ENCODE results near the gene TP63.

Gene TP63

GRCh38 chr3:189909573-189909972 lies 278.4 kb downstream of the TP63 start:
- no peak for DNase-seq (ENCODE audit: low read depth in 1 of 2, low spot score in 1 of 2)

DNA sequence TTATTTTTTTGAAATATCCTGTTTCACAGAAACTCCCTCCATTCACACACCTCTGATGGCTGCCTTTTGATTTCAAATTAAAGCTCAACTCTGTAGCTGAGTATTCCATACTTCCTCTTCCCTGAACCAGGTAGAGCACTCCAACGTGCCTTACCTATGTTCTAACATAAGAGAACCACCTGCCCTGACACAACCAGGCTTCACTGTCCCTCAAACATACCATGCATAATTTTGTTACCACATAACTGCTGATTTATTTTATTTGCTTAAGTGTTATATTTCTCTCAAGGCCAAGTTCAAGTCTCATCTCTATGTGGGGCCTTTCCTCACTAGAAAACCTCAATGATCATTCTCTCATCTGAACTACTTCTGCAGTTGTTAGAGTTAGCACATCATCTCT lies 279.8 kb downstream of the TP63 start:
- no peak for DNase-seq (ENCODE audit: low read depth in 1 of 2, low spot score in 1 of 2)

- no peak for DNase-seq (ENCODE audit: low read depth in 1 of 2, low spot score in 1 of 2)
Measured at GRCh38 chr3:189914799-189915198, 283.6 kb downstream of the TP63 start.

GRCh38 chr3:189921770-189922169 lies 290.6 kb downstream of the TP63 start:
- DNase-seq (ENCODE audit: low read depth in 1 of 2, low spot score in 1 of 2), result no peak

- DNase-seq (ENCODE audit: low read depth in 1 of 2, low spot score in 1 of 2), result no peak
Measured at GRCh38 chr3:189927975-189928895, 297.0 kb downstream of the TP63 start.

DNA sequence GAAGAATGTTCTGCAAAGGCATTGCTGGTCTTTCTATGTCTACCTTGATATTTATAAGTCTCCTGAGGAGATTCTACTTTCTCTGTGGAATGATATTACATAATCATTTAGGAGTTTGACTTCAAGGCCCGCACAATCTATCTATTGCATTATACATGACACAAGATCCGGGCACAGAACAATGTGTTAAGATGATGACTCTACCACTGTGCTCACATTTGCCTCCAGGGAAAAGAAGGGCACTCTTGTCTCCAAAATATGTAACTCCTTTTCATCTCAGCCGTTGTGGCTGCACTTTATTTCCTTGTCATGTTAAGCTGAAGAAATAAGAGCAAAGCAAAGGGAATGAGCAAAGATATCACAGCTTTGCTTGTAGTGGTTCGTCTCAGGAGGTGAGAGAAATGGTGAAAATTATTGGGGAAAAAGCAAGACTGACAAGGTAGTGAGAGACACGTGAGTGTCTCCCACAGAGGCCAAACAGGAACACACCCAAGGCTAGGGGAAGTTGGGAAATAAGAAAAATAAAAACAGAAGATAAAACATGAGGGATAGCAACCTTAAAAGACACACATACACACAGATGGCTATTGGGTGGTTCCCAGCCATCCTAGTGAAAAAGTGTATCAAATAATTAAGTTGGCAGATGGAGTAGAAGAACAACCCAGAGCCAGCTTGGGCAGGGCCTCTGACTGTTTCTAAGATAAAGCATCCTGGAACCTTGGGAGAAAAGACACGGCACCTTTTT lies 305.2 kb downstream of the TP63 start:
- no peak for DNase-seq (ENCODE audit: low read depth in 1 of 2, low spot score in 1 of 2)

DNA sequence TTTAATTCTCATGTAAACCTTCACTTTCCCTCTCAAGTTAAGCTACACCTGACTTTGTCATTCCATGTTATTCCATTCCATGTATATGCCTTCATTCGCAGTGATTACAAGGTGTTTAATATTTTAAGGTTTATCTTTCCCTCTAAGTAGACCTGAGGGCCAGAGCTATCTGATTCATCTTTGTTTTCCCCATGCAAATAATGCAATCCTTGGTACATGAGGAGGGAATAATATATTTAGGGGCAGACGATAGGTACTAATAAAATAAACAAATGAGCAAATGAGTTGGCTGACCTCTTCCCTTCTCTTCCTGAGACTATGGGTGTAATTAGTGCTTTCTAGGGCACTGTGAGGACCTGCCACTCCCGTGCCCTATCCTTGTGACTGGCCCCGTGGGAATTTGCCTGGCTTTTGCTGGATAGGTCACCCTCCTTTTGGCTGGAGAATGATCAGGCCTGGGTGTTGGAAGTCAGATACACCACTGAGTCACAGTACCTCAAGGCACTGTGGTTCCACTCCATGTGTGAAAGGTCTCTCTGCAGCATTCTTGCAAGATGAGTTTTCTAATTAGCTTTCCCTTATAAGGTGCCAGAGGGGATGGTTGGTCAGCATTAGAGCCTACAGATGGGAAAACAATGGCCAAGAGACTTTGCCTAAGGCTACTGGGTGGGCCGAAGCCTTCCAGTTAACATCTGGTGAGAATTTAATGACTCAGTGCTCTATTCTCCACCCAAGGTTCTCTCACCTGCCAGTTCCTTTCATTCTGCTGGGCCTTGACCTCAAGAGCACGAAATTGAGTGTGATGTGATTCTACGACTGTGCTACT lies 306.3 kb downstream of the TP63 start:
- DNase-seq (ENCODE audit: low read depth in 1 of 2, low spot score in 1 of 2), result no peak

GRCh38 chr3:189941125-189941524 lies 309.9 kb downstream of the TP63 start:
- DNase-seq (ENCODE audit: low read depth in 1 of 2, low spot score in 1 of 2), result no peak

DNA sequence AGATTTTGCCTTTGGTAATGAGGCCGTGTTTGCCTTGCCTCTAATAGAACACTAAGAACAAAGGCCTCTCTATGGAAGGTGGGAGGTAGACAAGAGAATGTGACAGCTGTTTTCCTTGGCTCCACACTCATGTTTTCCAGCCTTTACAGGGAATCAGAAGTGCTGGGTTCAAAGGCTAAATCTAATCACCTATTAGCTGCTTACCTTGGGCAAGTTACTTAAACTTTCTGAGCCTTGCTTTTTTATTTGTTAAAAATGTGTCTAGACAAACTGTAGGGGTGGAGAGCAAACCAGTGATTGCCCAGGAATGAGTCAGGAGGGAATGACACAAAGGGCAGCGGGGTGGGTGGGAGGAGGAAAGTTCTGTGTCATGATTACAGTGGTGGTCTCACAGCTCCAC lies 310.5 kb downstream of the TP63 start:
- no peak for DNase-seq (ENCODE audit: low read depth in 1 of 2, low spot score in 1 of 2)

DNA sequence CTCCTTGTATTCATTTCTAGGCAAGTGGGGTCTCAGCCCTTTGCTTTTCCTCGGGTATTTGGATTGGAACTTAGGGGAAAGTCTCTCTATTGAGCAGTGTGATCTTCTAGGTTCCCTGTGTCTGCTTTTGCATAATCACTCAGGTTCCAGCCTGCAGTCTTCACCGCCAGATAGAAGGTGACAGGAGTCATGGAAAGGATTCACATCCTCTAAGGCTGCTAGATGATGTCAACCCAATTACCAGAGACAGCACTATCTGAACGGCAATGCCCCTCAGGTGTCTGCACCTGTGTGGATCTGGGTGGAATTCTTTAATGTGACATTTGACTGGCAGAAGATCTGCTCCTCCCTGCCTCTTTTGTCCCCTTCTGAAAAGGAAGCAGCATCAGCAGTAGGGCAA lies 311.8 kb downstream of the TP63 start:
- DNase-seq (ENCODE audit: low read depth in 1 of 2, low spot score in 1 of 2), result no peak

DNA sequence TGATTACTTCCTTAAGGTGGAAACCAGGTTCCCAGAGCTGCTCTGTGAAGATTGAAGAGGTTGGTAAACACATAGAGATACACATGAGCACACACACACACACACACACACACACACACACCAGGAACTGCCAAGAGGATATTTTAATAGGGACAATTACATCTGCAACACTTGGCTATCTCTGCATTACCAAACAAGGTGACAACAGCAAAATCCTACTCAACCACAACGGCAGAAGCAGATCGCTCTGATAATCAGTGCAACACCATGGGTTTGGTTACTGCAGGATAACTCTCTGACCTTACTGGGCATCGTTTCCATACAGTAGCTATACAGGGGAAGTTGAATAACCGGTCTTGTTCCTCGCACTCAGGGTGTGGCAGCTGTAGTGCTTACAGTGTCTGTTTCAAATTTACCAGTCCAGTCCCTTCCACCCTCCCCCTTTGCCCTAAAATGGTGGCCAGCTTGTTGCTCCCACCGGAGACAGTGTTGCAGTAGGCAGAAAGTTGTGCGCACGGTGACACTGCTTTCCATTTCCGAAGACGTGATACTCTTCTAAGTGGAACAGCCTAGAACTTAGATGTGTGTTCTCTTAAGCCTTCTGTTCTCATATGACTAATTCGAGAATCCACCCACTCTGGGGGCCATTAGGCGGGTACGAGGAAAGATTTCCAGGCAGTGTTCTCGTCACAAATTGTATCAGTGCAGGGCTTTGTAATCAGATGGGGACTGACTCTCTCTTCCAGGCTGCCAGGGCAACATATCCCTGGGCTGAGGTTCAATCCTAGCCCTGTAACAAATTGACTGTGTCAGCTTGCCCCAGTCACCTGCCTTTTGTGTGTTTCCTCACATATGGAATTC lies 313.3 kb downstream of the TP63 start:
- no peak for DNase-seq (ENCODE audit: low read depth in 1 of 2, low spot score in 1 of 2)

- no peak for DNase-seq (ENCODE audit: low read depth in 1 of 2, low spot score in 1 of 2)
Measured at GRCh38 chr3:189945935-189946709, 314.9 kb downstream of the TP63 start.

Data from activated CD4-positive, alpha-beta T cell treated with anti-CD3 and anti-CD28 coated beads, Interleukin-2, amount 50 U/mL, for 24 hours (primary cell).